Stimulated activated CD4-positive, alpha-beta T cell treated with anti-CD3 and anti-CD28 coated beads, Interleukin-12 subunit alpha, Interleukin-12 subunit beta, amount 100 ng/mL, for 24 hours (primary cell): ENCODE results near the gene MEDAG.
"Not testable (repeated sequence)": the region's sequence is repeated elsewhere in the genome, so short reads cannot be mapped to it uniquely, and the experiment has no call there.

Experiments used
- DNase-seq, 2 experiments: peaks; one replicate each; pipeline ENCODE4 v3.0.0-alpha.2; 2020; ENCODE audit warnings: low read depth in 2 of 2

MEDAG gene

GRCh38 chr13:30907121-30907861 lies 1.2 kb downstream of the MEDAG start:
- no peak for DNase-seq

- no peak for DNase-seq
These were observed 2.4 kb downstream of the MEDAG start for GRCh38 chr13:30908416-30908980.

- no peak for DNase-seq
These were observed 4.6 kb downstream of the MEDAG start for GRCh38 chr13:30910676-30911075.

- no peak for DNase-seq
These were observed 9.8 kb downstream of the MEDAG start for GRCh38 chr13:30915691-30916541.

GRCh38 chr13:30916991-30917390 lies 10.9 kb downstream of the MEDAG start:
- no peak for DNase-seq

- DNase-seq: no peak
These were observed 12.8 kb downstream of the MEDAG start for GRCh38 chr13:30918662-30919405.

- no peak for DNase-seq
These were observed 14.3 kb downstream of the MEDAG start for GRCh38 chr13:30920162-30920909.

GRCh38 chr13:30923418-30923817 lies 17.3 kb downstream of the MEDAG start:
- no peak for DNase-seq

GRCh38 chr13:30924721-30925120 lies 18.6 kb downstream of the MEDAG start:
- no peak for DNase-seq

GRCh38 chr13:30925429-30925828 lies 19.4 kb downstream of the MEDAG start:
- no peak for DNase-seq

- no peak for DNase-seq
These were observed 20.7 kb downstream of the MEDAG start for GRCh38 chr13:30926781-30927180.

GRCh38 chr13:30927188-30927587 lies 21.1 kb downstream of the MEDAG start:
- not testable (repeated sequence) for DNase-seq

GRCh38 chr13:30927595-30927994 lies 21.5 kb downstream of the MEDAG start:
- DNase-seq: no peak

GRCh38 chr13:30928978-30929377 lies 22.9 kb downstream of the MEDAG start:
- DNase-seq: no peak

GRCh38 chr13:30932481-30933353 lies 26.6 kb downstream of the MEDAG start, which contains the start of gene TEX26:
TSS of gene TEX26 (plus strand) at chr13:30932656. CDS start at chr13:30932716, 60 bp downstream.
- no peak for DNase-seq

- DNase-seq: no peak
These were observed 27.2 kb downstream of the MEDAG start for GRCh38 chr13:30933354-30933670.

- DNase-seq: no peak
These were observed 28.3 kb downstream of the MEDAG start for GRCh38 chr13:30934381-30934780.

GRCh38 chr13:30934803-30935202 lies 28.7 kb downstream of the MEDAG start:
- no peak for DNase-seq

GRCh38 chr13:30936971-30937370 lies 30.9 kb downstream of the MEDAG start:
- no peak for DNase-seq

GRCh38 chr13:30943881-30944280 lies 37.8 kb downstream of the MEDAG start:
- DNase-seq: no peak
